Raji (cell line): Measurements from ENCODE around the gene TMEM132D.

Source experiments
- POLR2A ChIP-seq: IDR thresholded peaks from 2 replicates; pipeline ENCODE4 v1.6.1; 2011; ENCODE audit warnings: low read depth, low read length, control low read depth; ENCODE audit not compliant: insufficient read depth

The TMEM132D gene

DNA sequence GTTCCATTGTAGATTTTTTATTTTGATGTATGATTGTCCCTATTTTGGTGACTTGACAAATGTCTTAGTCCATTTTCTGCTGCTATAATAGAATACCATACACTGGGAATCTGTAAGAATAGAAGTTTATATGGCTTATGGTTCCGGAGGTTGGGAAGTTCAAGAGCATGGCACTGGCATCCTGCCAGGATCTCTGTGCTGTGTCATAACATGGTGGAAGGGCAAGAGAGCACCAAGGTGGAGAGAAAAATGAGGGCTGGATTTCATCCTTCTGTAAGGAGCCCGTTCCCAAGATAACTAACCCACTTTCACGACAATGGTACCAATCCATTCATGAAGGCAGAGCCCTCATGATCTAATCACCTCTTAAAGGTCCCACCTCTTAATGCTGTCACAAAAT, 176.7 kb downstream of the TMEM132D start:
- TF ChIP-seq POLR2A: no peak

- TF ChIP-seq POLR2A: no peak
These were observed 180.6 kb downstream of the TMEM132D start for GRCh38 chr12:129723260-129723659.

- TF ChIP-seq POLR2A: no peak
These were observed 183.2 kb downstream of the TMEM132D start for GRCh38 chr12:129720618-129721017.

- TF ChIP-seq POLR2A: no peak
These were observed 184.4 kb downstream of the TMEM132D start for GRCh38 chr12:129719416-129719815.

- no peak for TF ChIP-seq POLR2A
These were observed 186.4 kb downstream of the TMEM132D start for GRCh38 chr12:129717438-129717837.

- no peak for TF ChIP-seq POLR2A
These were observed 187.0 kb downstream of the TMEM132D start for GRCh38 chr12:129716825-129717224.

GRCh38 chr12:129706716-129707115, 197.1 kb downstream of the TMEM132D start:
- TF ChIP-seq POLR2A: no peak

- TF ChIP-seq POLR2A: no peak
These were observed 199.5 kb downstream of the TMEM132D start for GRCh38 chr12:129704232-129704830.

- no peak for TF ChIP-seq POLR2A
These were observed 202.2 kb downstream of the TMEM132D start for GRCh38 chr12:129701631-129702101.

DNA sequence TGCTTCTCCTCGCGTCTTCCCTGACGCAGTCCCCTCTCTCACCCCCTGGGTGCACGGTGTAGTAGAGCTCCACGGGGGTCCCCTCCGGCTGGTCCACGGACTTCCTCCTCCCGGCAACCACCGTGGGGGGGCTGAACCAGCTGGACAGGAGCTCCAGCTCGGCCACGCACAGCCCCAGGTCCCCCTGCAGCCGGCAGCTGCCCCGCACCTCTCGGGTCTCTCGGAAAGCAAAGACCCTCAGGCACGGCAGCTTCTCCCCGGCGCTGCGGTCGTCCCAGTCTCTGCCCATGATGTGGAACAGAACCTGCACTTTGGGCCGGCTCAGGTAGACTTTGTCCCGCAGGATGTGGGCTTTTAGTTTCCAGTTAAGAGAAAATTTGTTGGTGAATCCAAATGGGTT, 203.8 kb downstream of the TMEM132D start:
- TF ChIP-seq POLR2A: no peak

- TF ChIP-seq POLR2A: no peak
These were observed 206.9 kb downstream of the TMEM132D start for GRCh38 chr12:129696926-129697325.

DNA sequence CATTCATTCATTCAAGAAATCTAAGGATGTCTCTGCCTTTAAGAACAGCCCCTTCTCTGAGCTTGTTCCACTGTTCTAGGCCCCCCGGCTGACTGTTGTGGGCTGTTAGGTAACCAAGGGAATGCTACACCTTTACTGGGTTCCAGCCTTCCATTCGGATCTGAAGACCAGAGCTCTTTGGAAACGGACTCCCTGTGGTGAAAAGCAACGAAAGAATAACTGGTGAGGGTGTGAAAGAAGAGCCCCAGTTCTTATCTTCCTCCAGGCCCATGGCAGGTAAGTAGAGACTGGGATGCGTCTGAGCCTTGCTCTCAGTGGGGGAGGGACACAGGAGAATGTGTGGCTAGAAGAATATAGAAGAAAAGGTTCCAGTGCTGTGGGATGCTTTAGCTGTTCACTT, 207.4 kb downstream of the TMEM132D start:
- TF ChIP-seq POLR2A: no peak

DNA sequence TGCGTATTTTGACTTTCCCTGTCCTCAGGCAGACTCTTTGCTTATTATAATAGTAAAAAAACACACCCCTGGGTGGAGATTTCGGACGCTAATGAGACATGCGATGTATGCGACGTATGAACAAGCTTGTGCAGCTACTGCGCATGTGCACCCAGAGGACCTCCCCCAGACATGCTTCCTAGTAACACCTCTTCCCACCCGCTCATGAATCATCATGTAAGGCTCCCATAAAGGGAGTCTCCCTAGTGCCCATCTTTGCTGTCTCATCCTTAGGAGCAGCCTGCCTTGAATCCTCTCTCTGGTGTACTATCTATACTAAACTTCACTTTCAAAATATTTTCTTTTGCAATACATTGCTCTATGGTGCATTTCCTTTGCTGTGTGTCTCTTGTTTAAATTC, 210.1 kb downstream of the TMEM132D start:
- no peak for TF ChIP-seq POLR2A

DNA sequence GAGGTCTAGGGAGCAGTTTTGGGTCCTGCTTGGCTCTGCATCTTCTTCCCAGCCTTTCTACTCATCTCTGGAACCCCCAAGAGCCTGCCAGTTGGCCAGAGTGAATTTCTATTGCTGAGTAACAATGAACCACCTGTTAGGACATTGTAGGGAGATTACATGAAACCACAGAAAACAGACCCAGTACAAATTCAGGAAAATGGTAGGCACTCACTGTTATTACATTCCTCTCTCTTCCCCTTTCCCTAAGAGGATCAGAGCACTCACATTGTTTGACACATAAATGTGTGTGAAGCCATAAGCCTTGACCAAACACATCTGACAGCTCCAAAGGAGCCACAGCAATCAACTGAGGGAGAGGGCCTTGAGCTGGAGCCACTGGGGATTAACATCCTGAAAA, 216.1 kb downstream of the TMEM132D start:
- TF ChIP-seq POLR2A: no peak

DNA sequence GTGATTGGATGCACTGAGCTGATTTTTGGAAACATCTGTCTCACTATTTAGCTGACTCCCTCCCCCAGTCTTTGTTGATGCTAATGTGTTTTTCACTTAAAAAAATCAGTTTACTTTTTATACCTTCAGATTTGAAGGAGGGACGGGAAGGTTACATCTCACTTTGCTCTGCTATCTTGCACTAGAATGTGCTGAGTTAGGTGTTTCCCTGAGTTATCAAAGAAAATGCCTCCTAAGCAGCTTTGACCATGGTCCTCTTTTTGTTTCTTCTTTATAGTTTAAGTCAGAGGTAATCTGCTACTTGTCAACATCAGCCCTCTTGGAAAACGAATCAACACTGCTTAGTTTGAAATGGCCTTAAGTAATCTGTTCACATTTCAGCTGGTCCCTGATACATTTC, 222.0 kb downstream of the TMEM132D start:
- no peak for TF ChIP-seq POLR2A

GRCh38 chr12:129681151-129681550, 222.7 kb downstream of the TMEM132D start:
- no peak for TF ChIP-seq POLR2A

- no peak for TF ChIP-seq POLR2A
These were observed 227.4 kb downstream of the TMEM132D start for GRCh38 chr12:129676411-129676810.
